Measurements from ENCODE around the gene PLCB1. TPM values are rescaled to one million over a fixed set of nuclear protein-coding genes. Genes with fewer than 3 reads are reported as not detected.

Gene PLCB1
- total RNA-seq, 1 donor from 2014 or later = 13.6 TPM

- DNase-seq (ENCODE audit: low read depth, low spot score) = no peak
These were observed 2.7 kb upstream of the PLCB1 start for GRCh38 chr20:8129211-8129976.

GRCh38 chr20:8130840-8131526 lies 1.1 kb upstream of the PLCB1 start:
- DNase-seq (ENCODE audit: low read depth, low spot score) = no peak

- DNase-seq (ENCODE audit: low read depth, low spot score) = no peak
These were observed 631 bp downstream of the PLCB1 start for GRCh38 chr20:8132484-8133309.

- DNase-seq (ENCODE audit: low read depth, low spot score) = no peak
These were observed 1.3 kb downstream of the PLCB1 start for GRCh38 chr20:8133310-8133768.

- DNase-seq (ENCODE audit: low read depth, low spot score) = no peak
These were observed 1.9 kb downstream of the PLCB1 start for GRCh38 chr20:8133851-8134451.

- no peak for DNase-seq (ENCODE audit: low read depth, low spot score)
These were observed 7.8 kb downstream of the PLCB1 start for GRCh38 chr20:8139899-8140298.

GRCh38 chr20:8143474-8143873 lies 11.4 kb downstream of the PLCB1 start:
- no peak for DNase-seq (ENCODE audit: low read depth, low spot score)

GRCh38 chr20:8144282-8145245 lies 12.5 kb downstream of the PLCB1 start:
- DNase-seq (ENCODE audit: low read depth, low spot score) = no peak

GRCh38 chr20:8145246-8146168 lies 13.4 kb downstream of the PLCB1 start:
- DNase-seq (ENCODE audit: low read depth, low spot score) = no peak

- DNase-seq (ENCODE audit: low read depth, low spot score) = peak; percentile 60
These were observed 15.4 kb downstream of the PLCB1 start for GRCh38 chr20:8147476-8147875.

- peak; percentile 56 for DNase-seq (ENCODE audit: low read depth, low spot score)
These were observed 16.4 kb downstream of the PLCB1 start for GRCh38 chr20:8148501-8148900.

GRCh38 chr20:8150591-8150990 lies 18.5 kb downstream of the PLCB1 start:
- DNase-seq (ENCODE audit: low read depth, low spot score) = no peak

GRCh38 chr20:8151372-8151771 lies 19.3 kb downstream of the PLCB1 start:
- DNase-seq (ENCODE audit: low read depth, low spot score) = peak; percentile 47

- no peak for DNase-seq (ENCODE audit: low read depth, low spot score)
These were observed 20.1 kb downstream of the PLCB1 start for GRCh38 chr20:8152183-8152582.

- DNase-seq (ENCODE audit: low read depth, low spot score) = no peak
These were observed 20.8 kb downstream of the PLCB1 start for GRCh38 chr20:8152847-8153246.

GRCh38 chr20:8153281-8153908 lies 21.3 kb downstream of the PLCB1 start:
- DNase-seq (ENCODE audit: low read depth, low spot score) = no peak

- DNase-seq (ENCODE audit: low read depth, low spot score) = no peak
These were observed 22.6 kb downstream of the PLCB1 start for GRCh38 chr20:8154638-8155037.

- DNase-seq (ENCODE audit: low read depth, low spot score) = no peak
These were observed 23.2 kb downstream of the PLCB1 start for GRCh38 chr20:8155229-8155628.

GRCh38 chr20:8155812-8156211 lies 23.7 kb downstream of the PLCB1 start:
- DNase-seq (ENCODE audit: low read depth, low spot score) = no peak

Data from pulmonary artery endothelial cell (primary cell).